Measurements from ENCODE around the gene TBC1D10A.

- TF ChIP-seq CTCF (IDR thresholded peaks at IDR 0.05) (no peak), POLR2A (IDR thresholded peaks at IDR 0.05) (no peak), POLR2AphosphoS5 (IDR thresholded peaks at IDR 0.05) (no peak)
These were observed 58.4 kb downstream of the TBC1D10A start for GRCh38 chr22:30268331-30268730.

Data from prostate gland (tissue), 2 donors.